Mesendoderm (in vitro differentiated cells): Measurements from ENCODE around the gene LRP1.
A peak's percentile ranks its signal among the peaks of the same experiment; 100 is the strongest.

Source experiments
- DNase-seq: peaks from one replicate; pipeline ENCODE4 v3.0.0; 2013
- H2AK5ac ChIP-seq: 2 replicates; pipeline ENCODE4 v1.6.1; 2013; ENCODE audit warnings: low read length, inconsistent platforms
- H2BK120ac ChIP-seq: 2 replicates; pipeline ENCODE4 v1.6.1; 2013; ENCODE audit warnings: low read depth, mild to moderate bottlenecking, low read length, moderate library complexity, mixed read lengths
- H2BK15ac ChIP-seq: replicated peaks from 2 replicates; pipeline ENCODE4 v1.6.1; 2013; ENCODE audit warnings: low read depth, mild to moderate bottlenecking, moderate library complexity
- H2BK5ac ChIP-seq: 2 replicates; pipeline ENCODE4 v1.6.1; 2013; ENCODE audit warnings: low read length, inconsistent platforms
- H3K18ac ChIP-seq: 2 replicates; pipeline ENCODE4 v1.6.1; 2013; ENCODE audit warnings: mild to moderate bottlenecking, low read length, mixed read lengths
- H3K23ac ChIP-seq: one replicate; pipeline ENCODE4 v1.6.1; 2013; ENCODE audit warnings: low read length
- H3K27ac ChIP-seq: 2 replicates; pipeline ENCODE4 v1.5.1; 2013; ENCODE audit warnings: low read depth, mild to moderate bottlenecking, inconsistent platforms, low read length, moderate library complexity
- H3K27me3 ChIP-seq: 2 replicates; pipeline ENCODE4 v1.6.1; 2013; ENCODE audit warnings: low read length, control low read depth, mild to moderate bottlenecking, inconsistent platforms; ENCODE audit not compliant: insufficient read depth, poor library complexity
- H3K36me3 ChIP-seq: 2 replicates; pipeline ENCODE4 v1.6.1; 2013; ENCODE audit warnings: low read length, inconsistent platforms; ENCODE audit not compliant: control insufficient read depth, insufficient read depth
- H3K4ac ChIP-seq: one replicate; pipeline ENCODE4 v1.6.1; 2013; ENCODE audit warnings: low read depth, mild to moderate bottlenecking, low read length, moderate library complexity
- H3K4me1 ChIP-seq: 2 replicates; pipeline ENCODE4 v1.6.1; 2013; ENCODE audit warnings: low read depth, low read length, inconsistent platforms; ENCODE audit not compliant: control insufficient read depth
- H3K4me2 ChIP-seq: 2 replicates; pipeline ENCODE4 v1.6.1; 2013; ENCODE audit warnings: low read length
- H3K4me3 ChIP-seq: 2 replicates; pipeline ENCODE4 v1.5.1; 2013; ENCODE audit warnings: mild to moderate bottlenecking, low read length
- H3K56ac ChIP-seq: one replicate; pipeline ENCODE4 v1.6.1; 2013; ENCODE audit warnings: low read length
- H3K79me1 ChIP-seq: 2 replicates; pipeline ENCODE4 v1.6.1; 2013; ENCODE audit warnings: low read length, inconsistent platforms
- H3K79me2 ChIP-seq: 2 replicates; pipeline ENCODE4 v1.6.1; 2013; ENCODE audit warnings: mild to moderate bottlenecking, low read length; ENCODE audit not compliant: control insufficient read depth, insufficient read depth
- H3K9ac ChIP-seq: 2 replicates; pipeline ENCODE4 v1.6.1; 2013; ENCODE audit warnings: low read length, inconsistent platforms
- H4K5ac ChIP-seq: one replicate; pipeline ENCODE4 v1.6.1; 2013; ENCODE audit warnings: low read length
- H4K8ac ChIP-seq: one replicate; pipeline ENCODE4 v1.6.1; 2013; ENCODE audit warnings: low read depth, mild to moderate bottlenecking, control low read depth, low read length, moderate library complexity
- WGBS: extraction: QIAGEN DNeasy Blood & Tissue Kit; methylation state at CpG from one replicate; pipeline ENCODE4 v1.1.7; 2013; ENCODE audit warnings: low lambda C conversion rate, missing lambda C conversion rate; ENCODE audit not compliant: insufficient coverage; ENCODE audit errors: extremely low coverage; 5-methylcytosine and 5-hydroxymethylcytosine counted together

LRP1 gene

DNA sequence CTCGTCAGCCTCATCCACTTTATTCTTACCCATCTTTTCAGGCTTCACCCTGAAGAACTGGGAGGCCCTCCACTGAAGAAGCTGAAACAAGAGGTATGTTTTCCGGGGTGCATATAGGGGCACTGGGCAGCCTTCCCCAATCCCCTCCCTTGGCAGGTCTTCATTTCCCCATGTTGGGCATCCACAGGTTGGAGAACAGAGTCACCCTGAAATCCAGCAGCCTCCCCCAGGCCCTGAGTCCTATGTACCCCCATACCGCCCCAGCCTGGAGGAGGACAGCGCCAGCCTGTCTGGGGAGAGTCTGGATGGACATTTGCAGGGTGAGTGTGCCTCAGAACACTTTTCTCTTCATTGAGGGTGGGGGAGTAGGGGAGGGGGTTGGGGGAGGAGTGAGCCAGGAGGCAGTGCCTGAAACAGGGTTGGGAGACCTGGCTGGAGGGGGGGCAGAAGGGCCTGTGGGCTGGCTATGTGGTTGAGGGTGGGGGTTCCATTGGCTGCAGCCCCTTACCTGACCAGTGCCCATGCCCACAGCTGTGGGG, 35.3 kb upstream of the LRP1 start:
- no peak overlapping the region for H2AK5ac ChIP-seq
- no peak overlapping the region for H3K18ac ChIP-seq
- peaks cover 6% of the 10 kb centered on the region for H3K79me1 ChIP-seq
- H3K9ac ChIP-seq: no peak overlapping the region
- H3K4ac ChIP-seq: no peak overlapping the region
- no peak for DNase-seq
- H2BK5ac ChIP-seq: no peak overlapping the region
- no peak overlapping the region for H4K8ac ChIP-seq
- H3K36me3 ChIP-seq: peaks cover 11% of the 10 kb centered on the region
- no peak overlapping the region for H3K56ac ChIP-seq
- H2BK15ac ChIP-seq: no peak overlapping the region
- no peak overlapping the region for H2BK120ac ChIP-seq
- H3K4me2 ChIP-seq: no peak overlapping the region
- no peaks in the 10 kb centered on the region for H3K27me3 ChIP-seq
- no peak overlapping the region for H3K23ac ChIP-seq
- H4K5ac ChIP-seq: no peak overlapping the region
- H3K79me2 ChIP-seq: peaks cover 8% of the 10 kb centered on the region
- H3K4me3 ChIP-seq: no peak overlapping the region
- no peak overlapping the region for H3K27ac ChIP-seq
- H3K4me1 ChIP-seq: peaks cover 7% of the 10 kb centered on the region
- WGBS: no CpG with 5 or more reads among the region's 4 CpGs

DNA sequence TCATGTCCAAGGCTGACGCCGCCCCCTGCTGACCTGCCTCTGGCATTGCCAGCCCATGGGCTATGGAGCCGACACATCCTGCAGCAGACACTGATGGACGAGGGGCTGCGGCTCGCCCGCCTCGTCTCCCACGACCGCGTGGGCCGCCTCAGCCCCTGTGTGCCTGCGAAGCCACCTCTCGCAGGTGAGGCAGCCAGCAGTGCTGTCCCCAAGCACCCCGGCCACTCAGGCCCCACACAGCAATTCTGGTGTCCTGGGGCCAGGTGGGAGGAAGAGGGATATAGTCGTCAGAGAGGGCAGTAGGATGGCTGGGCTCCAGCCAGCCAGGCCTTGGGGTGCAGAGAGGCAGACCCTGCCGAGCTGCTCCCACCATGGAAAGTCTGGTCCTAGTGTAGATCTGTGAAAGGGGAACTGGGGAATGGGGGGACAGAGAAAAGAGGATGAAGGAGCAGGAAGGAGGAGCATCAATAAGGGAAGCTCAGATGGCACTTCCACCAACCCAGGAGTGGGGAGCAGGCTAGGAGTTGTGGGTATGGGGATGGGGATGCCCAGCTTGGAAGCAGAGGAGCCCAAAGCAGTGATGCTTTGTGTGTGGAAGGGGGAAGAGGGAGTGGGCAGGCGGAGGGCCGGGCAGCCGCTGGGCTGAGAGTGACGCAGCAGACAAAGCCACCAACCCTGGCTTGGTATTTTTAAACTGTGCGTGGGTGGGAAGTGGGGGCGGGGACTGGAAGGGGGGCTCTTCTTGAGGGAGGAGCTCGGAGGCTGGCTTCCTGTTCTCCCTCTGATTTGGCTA, 34.7 kb upstream of the LRP1 start:
- no peak overlapping the region for H3K4ac ChIP-seq
- H4K8ac ChIP-seq: no peak overlapping the region
- no CpG with 5 or more reads among the region's 24 CpGs for WGBS
- H3K36me3 ChIP-seq: peaks cover 11% of the 10 kb centered on the region
- peaks cover 6% of the 10 kb centered on the region for H3K79me1 ChIP-seq
- peaks cover 7% of the 10 kb centered on the region for H3K4me1 ChIP-seq
- peak overlapping the region; percentile 79 for H2AK5ac ChIP-seq
- no peak overlapping the region for H2BK15ac ChIP-seq
- H3K4me2 ChIP-seq: no peak overlapping the region
- peaks cover 8% of the 10 kb centered on the region for H3K79me2 ChIP-seq
- H4K5ac ChIP-seq: no peak overlapping the region
- H3K56ac ChIP-seq: peak overlapping the region; percentile 71
- H2BK5ac ChIP-seq: peak overlapping the region; percentile 9
- peak overlapping the region; percentile 35 for H3K27ac ChIP-seq
- no peaks in the 10 kb centered on the region for H3K27me3 ChIP-seq
- H3K23ac ChIP-seq: peak overlapping the region; percentile 31
- DNase-seq: peak; percentile 75
- H2BK120ac ChIP-seq: no peak overlapping the region
- H3K4me3 ChIP-seq: no peak overlapping the region
- peak overlapping the region; percentile 61 for H3K9ac ChIP-seq
- peak overlapping the region; percentile 28 for H3K18ac ChIP-seq

DNA sequence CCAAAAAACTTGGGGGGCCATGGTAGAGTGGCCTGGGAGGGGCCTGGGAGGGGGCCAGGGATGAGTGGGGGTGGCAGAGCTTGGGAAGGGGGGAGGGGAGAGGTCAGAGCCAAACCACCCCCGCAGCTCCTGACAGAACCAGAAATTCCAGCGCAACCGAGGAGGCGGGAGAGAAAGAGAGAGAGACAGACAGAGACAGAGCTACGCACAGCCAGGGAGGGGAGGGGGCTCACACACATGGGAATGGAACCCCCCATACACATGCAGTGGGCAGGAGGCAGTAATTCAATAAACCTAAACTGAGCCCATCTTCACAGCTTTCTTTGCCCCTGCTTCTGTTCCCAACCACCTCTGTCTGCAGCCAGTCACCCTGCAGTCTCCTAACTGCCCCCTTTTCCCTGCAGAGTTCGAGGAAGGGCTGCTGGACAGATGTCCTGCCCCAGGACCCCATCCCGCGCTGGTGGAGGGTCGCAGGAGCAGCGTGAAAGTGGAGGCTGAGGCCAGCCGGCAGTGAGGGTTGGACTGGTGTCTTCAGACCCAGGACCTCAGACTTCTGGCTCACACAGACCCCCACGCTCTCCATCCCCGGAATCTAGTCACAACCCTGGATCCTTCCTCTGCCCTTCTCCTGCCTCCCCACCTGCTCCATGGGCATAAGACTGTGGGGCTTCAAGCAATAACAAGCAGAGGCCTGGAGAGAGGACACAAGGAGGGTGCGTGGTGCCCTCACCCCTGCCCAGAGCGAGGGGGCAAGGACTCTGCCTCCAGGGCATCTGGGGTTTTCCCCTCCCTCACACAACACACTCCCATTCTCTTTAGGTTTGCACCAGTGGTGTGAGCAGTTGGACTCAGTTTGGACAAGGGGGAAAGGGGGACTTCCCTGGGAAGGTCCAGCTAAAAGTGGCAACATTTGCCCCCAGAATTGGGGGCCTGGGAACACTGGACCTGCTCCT, 33.8 kb upstream of the LRP1 start:
- Histone ChIP-seq H3K4ac (no peak overlapping the region), H4K8ac (no peak overlapping the region), H3K79me2 (peaks cover 7% of the 10 kb centered on the region), H3K4me2 (peak overlapping the region; percentile 17), H3K18ac (peak overlapping the region; percentile 28), H4K5ac (no peak overlapping the region), H3K56ac (peak overlapping the region; percentile 88), H3K79me1 (peaks cover 5% of the 10 kb centered on the region), H3K9ac (peak overlapping the region; percentile 64), H2BK15ac (no peak overlapping the region), H2BK120ac (no peak overlapping the region), H2AK5ac (peak overlapping the region; percentile 76), H3K36me3 (peaks cover 12% of the 10 kb centered on the region), H3K4me3 (no peak overlapping the region), H3K23ac (peak overlapping the region; percentile 84), H2BK5ac (no peak overlapping the region), H3K27me3 (no peaks in the 10 kb centered on the region), H3K27ac (no peak overlapping the region), H3K4me1 (peaks cover 7% of the 10 kb centered on the region)
- WGBS: no CpG with 5 or more reads among the region's 15 CpGs
- DNase-seq: no peak

DNA sequence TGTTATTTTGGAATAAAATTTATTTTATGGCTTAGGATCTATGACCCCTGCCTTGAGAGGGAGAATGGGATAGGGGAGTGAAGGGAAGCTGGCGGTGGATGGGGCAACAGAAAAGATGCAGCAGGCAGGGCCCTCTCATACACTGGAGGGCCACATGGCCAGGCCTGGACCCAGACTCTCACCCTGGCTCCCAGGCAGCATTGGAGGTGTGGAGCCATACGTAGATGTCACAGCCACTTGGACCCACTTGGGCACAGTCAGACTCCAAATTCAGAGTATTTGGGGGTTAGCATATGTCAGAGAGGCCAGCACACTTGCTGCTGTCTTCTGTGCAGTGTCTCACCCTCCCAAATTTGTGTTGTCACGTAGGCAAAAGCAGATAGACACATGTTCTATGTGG, 32.8 kb upstream of the LRP1 start:
- Histone ChIP-seq H3K56ac (no peak overlapping the region), H3K79me2 (peaks cover 4% of the 10 kb centered on the region), H2BK5ac (no peak overlapping the region), H3K23ac (no peak overlapping the region), H2AK5ac (no peak overlapping the region), H3K4me3 (no peak overlapping the region), H2BK15ac (no peak overlapping the region), H3K4ac (no peak overlapping the region), H3K18ac (no peak overlapping the region), H3K79me1 (peaks cover 5% of the 10 kb centered on the region), H4K5ac (no peak overlapping the region), H3K9ac (no peak overlapping the region), H3K27ac (no peak overlapping the region), H2BK120ac (no peak overlapping the region), H3K4me1 (peaks cover 7% of the 10 kb centered on the region), H3K4me2 (no peak overlapping the region), H4K8ac (no peak overlapping the region), H3K36me3 (peaks cover 12% of the 10 kb centered on the region), H3K27me3 (no peaks in the 10 kb centered on the region)
- WGBS: no CpG with 5 or more reads among the region's 3 CpGs
- no peak for DNase-seq

DNA sequence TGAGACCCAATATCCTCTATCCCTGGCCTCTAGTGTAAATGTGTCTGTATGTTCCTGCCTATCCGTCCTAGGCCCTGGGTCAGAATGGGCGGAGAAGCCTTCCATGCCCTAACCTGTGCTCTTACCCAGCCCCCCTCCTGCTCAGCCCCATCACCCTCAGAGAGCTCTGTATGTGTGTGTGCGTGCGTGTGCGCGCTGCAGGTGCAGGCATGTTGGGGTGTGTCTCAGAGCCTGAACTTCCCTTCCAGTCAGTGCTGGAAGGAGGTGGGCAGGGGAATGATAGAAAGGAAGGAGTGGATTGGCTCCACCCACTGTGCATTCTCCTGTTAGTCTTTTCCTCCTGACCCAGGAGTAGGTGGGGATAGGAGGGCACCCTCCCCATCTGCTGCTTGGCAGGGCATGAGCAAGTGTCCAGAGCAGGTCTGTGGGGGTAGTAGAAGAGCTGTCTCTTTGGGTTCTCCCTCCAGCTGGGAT, 32.1 kb upstream of the LRP1 start:
- Histone ChIP-seq H3K56ac (no peak overlapping the region), H3K79me1 (no peaks in the 10 kb centered on the region), H3K36me3 (peaks cover 12% of the 10 kb centered on the region), H2BK15ac (no peak overlapping the region), H2BK120ac (no peak overlapping the region), H3K27me3 (no peaks in the 10 kb centered on the region), H2BK5ac (no peak overlapping the region), H3K4me3 (no peak overlapping the region), H3K18ac (no peak overlapping the region), H3K4ac (no peak overlapping the region), H3K79me2 (no peaks in the 10 kb centered on the region), H4K8ac (no peak overlapping the region), H3K4me2 (no peak overlapping the region), H2AK5ac (no peak overlapping the region), H3K23ac (no peak overlapping the region), H3K9ac (no peak overlapping the region), H3K27ac (no peak overlapping the region), H4K5ac (no peak overlapping the region), H3K4me1 (peaks cover 7% of the 10 kb centered on the region)
- WGBS: no CpG with 5 or more reads among the region's 6 CpGs
- no peak for DNase-seq
